ENCODE data around the gene HSDL2. TPM values are rescaled to one million over a fixed set of nuclear protein-coding genes. Genes with fewer than 3 reads are reported as not detected.
A peak's percentile ranks its signal among the peaks of the same experiment; 100 is the strongest.
"Not testable (repeated sequence)": the region's sequence is repeated elsewhere in the genome, so short reads cannot be mapped to it uniquely, and the experiment has no call there.

The HSDL2 gene
- 21.4 TPM for total RNA-seq

GRCh38 chr9:112380102-112380824 is at the start of gene HSDL2:
Gene HSDL2 (plus strand): TSS chr9:112380108. CDS start chr9:112380164, 56 bp downstream.
- no peak for DNase-seq

- no peak for DNase-seq
These were observed 48.3 kb upstream of the HSDL2 start for GRCh38 chr9:112331674-112331952.

GRCh38 chr9:112332214-112332613 is 47.7 kb upstream of the HSDL2 start:
- DNase-seq = no peak

GRCh38 chr9:112332674-112332976 is 47.3 kb upstream of the HSDL2 start:
- DNase-seq = no peak

DNA sequence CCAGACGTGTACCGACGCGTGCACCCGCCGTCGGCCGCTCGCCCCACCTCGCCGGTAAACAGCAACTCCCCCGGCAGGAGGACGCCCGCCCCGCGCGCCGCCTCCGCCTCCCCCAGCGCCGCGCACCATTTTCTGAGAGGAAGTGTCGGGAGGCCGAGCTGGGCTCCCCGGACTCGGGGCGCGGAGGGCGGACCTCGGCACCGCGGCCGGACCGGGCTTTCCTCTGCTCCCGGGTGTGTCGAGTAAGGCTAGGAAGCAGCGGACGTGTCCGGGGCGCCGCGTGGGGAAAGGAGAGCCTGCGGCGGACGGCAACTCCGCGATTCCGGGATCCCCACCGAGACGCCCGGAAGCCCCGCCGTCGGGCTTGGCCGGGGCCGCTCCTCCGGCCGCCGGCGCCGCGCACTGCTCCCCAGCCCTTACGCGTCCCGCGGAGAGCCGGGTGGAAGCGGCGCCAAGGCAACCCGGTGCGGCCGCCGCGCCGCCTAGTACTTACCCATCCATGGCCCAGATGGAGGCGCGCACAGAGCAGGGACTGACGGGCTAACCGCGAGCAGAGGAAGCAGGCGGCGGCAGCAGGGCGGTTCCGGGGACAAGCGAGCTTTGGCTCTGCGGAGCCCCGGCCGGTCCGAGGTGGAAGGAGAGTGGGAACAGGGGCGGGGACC is 46.8 kb upstream of the HSDL2 start, which contains the start of gene PTBP3:
PTBP3 (minus strand) TSS at position 643 of the 662 bp plus-strand sequence. CDS start 35,754 bp downstream, outside the sequence.
- DNase-seq = peak; percentile 35

GRCh38 chr9:112333639-112334431 is 46.1 kb upstream of the HSDL2 start:
- peak; percentile 89 for DNase-seq

GRCh38 chr9:112334432-112334841 is 45.5 kb upstream of the HSDL2 start:
- DNase-seq = no peak

GRCh38 chr9:112337547-112337946 is 42.4 kb upstream of the HSDL2 start:
- DNase-seq = no peak

- no peak for DNase-seq
These were observed 41.3 kb upstream of the HSDL2 start for GRCh38 chr9:112338561-112338960.

DNA sequence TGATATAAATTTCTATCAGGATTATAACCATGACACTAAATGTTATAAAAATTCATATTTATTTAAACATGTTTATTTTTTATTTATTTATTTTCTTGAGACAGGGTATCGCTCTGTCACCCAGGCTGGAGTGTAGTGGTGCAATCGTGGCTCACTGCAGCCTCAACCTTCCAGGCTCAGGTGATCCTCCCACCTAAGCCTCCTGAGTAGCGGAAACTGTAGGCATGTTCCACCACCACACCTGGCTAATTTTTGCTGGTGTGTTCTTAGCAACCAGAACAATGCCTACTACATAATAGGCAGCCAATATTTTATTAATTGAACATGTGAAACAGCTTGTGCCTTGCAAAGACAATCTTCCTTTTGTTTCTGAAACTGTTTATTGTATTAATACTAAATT is 40.0 kb upstream of the HSDL2 start:
- DNase-seq = no peak

GRCh38 chr9:112341730-112342129 is 38.2 kb upstream of the HSDL2 start:
- no peak for DNase-seq

DNA sequence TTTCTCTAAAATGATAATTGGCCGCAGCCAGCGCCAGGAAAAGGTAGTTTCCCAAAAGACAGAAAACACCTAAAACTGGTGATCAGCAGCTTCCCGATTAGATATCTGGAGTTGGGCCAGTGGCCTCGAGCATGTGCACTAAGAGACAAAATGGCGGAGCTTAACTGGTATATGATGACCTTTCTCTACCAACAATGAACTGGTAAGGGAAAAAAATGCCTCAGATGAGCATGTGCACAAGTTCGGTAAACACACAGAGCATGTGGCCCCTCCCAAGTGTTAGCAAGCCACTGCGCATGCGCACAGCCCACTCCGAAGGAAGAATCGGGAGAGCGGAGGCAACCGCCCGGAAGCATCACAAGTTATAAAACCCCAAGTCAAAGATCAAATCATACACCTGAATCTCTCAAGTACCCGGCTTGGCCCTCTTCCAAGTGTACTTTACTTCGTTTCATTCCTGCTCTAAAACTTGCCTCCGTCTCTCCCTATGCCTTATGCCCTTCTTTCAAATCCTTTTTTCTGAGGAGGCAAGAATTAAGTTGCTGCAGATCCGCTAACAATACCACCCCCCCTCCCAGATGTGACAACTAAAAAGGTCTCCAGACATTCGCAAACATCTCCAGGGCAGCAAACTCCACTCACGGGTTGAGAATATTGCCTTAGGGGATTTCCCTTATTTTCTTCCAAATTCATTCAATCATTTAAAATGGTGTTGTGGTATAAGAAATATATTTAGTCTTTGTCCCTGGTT is 31.5 kb upstream of the HSDL2 start:
- peak; percentile 73 for DNase-seq

- DNase-seq = no peak
These were observed 30.9 kb upstream of the HSDL2 start for GRCh38 chr9:112349008-112349333.

DNA sequence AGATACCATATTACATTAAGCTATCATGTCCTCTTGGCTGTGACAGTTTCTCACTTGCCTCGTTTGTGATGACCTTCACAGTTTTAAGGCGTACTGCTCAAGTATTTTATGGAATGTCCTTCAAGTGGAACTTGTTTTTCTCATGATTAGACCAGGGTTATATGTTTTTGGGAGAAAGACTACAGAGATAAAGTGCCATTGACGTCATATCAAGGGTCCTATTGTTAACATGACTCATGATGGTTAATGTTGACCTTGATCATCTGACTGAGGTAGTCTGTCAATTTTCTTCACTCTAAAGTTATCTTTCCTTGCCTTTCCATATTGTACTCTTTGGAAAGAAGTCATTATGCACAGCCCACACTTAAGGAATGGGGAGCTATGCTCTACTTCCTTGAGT is 28.7 kb upstream of the HSDL2 start:
- no peak for DNase-seq

DNA sequence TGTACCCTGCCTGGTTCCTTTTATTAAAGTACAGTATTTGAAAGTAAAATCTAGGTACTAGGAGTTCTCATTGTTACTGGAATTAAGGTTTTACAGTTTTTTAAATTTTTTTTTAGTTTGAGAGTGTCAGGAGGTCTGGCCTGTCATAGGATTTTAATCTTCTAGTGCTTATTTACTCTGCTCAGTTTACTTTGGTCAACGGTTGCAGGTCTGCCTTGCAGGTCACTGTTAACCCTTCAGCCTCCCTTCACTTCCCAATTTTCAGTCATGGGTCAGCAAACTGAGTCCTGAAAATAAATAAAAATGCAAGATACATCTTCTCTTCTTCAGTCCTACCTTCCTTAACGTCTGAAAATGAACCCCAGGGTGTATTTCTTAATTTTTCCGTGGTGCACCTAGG is 27.7 kb upstream of the HSDL2 start:
- DNase-seq = no peak

DNA sequence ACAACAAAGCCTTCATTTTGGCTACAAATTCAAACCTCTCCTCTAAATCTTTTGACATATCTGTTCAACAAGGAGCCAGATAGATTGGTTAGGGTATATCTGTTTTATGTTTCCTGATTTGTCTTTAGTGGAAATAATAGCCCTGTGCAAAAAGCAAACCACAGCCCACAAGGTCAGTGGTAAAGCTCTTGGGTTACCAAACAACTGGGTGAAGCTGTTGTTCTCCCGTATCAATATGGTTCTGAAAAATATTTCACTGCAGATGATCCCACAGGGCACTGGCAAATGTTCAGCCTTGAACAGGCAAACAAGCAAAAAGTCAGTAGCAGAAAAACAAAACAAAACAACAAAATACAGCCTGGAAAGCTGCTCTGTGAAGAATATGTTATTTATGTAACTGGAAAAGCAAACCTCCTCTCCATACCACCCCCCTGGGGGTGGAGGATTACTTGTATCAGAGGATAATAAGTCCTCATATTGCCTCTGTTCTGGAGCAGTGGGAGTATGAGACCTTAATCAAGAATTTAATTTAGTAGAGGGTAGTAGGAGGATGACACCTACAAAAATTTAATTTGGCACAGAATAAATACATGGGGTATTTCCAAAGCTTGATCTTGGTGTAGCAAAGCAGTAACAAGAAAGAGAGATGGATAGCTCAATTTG is 25.7 kb upstream of the HSDL2 start:
- DNase-seq = no peak

- no peak for DNase-seq
These were observed 24.4 kb upstream of the HSDL2 start for GRCh38 chr9:112355427-112355897.

DNA sequence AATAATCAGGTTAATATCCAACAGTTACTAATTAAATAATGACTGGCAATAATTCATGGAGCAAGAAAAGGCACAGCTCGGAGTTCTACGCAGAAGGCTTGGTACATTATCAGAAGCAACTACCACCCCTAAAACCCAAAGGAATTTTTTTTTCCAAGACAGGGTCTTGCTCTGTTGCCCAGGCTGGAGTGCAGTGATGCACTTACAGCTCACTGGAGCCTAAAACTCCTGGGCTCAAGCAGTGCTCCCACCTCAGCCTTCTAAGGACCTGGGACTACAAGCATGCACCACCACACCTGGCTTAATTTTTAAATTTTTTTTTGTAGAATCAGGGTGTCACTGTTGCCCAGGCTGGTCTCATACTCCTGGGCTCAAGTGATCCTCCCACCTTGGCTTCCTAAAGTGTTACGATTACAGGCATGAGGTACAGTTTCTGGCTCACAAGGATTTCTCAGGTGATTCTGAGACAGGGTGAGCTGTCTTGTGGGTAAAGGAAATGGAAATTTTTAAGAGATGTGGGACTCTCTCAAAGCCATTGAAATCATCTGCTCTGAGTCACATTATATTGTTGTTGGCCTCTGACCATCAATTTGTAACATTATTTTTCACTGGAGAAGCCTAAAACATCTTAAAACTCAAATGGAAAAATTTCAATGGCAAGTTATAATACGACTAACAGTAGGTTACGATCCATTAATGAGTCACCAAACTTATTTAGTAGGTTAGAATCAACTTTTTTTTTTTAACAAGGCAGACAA is 19.7 kb upstream of the HSDL2 start:
- no peak for DNase-seq

DNA sequence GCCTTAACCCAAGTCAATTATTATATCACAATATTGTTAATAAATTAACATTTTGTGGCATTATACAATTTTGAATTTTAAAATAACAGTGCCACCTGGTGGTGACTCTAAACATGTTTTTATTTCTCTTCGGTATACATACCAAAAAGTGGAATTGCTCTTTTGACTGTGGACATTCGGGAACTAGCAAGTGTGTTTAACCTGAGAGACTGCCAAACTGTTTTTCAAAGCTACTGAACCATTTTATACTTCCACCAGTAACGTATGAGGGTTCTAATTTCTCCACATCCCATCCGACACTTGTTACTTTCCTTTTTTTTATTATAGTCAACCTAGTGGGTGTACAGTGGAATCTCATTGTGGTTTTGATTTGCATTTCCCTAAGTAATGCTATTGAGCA is 18.3 kb upstream of the HSDL2 start:
- no peak for DNase-seq

DNA sequence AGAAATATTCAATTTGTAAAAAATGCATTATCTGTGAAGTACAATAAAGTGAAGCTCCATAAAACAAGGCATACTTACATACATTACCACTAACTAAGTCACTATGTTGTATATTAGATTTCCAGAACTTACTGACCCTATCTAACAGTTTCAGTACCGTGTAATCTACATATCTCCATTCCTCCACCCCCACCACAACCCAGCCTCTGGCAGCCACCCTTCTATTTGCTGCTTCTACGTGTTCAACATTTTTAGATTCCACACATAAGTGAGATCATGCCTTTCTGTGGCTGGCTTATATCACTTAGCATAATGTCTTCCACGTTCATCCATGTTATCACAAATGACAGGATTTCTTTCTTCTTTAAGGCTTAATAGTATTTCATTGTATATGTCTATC is 15.1 kb upstream of the HSDL2 start:
- DNase-seq = no peak

GRCh38 chr9:112365257-112365656 is 14.7 kb upstream of the HSDL2 start:
- not testable (repeated sequence) for DNase-seq

DNA sequence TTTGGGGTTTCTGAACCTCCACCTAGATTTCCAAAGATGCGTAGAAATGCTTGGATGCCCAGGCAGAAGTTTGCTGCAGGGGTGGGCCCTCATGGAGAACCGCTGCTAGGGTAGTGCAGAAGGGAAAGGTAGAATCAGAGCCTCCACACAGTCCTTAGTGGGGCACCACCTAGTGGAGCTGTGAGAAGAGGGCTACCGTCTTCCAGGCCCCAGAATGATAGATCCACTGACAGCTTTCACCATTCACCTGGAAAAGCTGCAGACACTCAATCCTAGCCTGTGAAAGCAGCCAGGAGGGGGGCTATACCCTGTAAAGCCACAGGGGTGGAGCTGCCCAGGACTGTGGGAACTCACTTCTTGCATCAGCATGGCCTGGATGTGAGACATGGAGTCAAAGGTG is 13.3 kb upstream of the HSDL2 start:
- no peak for DNase-seq
